ENCODE measurements around the gene SMARCA5.
A peak's percentile ranks its signal among the peaks of the same experiment; 100 is the strongest.

Gene SMARCA5

GRCh38 chr4:143531380-143531779 is 17.9 kb downstream of the SMARCA5 start:
- no peak for DNase-seq (ENCODE audit: extremely low read depth in 1 of 2, low read depth in 1 of 2)

DNA sequence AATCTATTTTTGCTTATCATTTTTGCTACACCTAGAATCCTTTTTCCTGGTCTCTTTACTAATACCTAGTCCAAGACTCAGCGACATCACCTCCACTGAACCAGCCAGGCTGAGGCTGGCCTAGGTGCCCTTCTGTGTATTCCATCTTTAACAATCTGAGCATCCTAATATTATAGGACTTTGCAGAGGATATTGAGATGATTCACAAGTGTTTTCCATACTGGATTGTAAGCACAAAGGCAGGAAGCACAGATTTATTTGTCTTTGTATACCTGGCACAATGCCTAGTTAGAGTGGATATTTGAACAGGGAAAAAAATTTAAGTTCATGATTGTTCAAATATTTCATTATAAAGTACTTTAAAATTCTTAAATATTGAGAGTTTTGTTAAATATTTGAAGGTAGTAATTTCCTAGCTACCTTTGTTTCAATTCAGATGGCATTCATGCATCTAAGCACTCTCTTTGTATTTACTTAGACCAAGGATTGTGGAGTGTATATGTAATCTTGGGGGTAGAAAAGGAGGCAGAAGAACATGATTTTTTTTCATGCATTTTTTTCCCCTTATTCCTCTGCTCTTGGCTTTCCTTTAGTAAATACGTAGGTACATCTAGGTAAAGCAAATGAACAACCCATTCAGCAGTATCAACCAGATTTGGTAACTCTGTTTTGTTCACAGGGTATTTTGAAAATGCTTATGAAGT is 18.4 kb downstream of the SMARCA5 start:
- no peak for DNase-seq (ENCODE audit: extremely low read depth in 1 of 2, low read depth in 1 of 2)

GRCh38 chr4:143538979-143539669 is 25.6 kb downstream of the SMARCA5 start:
- no peak for DNase-seq (ENCODE audit: extremely low read depth in 1 of 2, low read depth in 1 of 2)

DNA sequence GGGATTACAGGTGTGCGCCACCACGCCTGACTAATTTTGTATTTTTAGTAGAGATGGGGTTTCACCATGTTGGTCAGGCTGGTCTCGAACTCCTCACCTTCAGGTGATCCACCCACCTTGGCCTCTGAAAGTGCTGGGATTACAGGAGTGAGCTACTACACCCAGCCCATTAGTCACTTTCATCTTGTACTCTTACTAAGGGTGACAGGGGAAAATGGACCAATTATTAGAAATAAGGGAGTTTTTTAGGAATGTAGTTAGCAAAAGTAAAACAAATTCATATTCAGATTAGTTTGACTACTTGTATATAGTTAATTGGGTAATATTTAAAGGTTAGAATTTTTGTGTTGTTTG is 26.1 kb downstream of the SMARCA5 start:
- DNase-seq (ENCODE audit: extremely low read depth in 1 of 2, low read depth in 1 of 2): no peak

DNA sequence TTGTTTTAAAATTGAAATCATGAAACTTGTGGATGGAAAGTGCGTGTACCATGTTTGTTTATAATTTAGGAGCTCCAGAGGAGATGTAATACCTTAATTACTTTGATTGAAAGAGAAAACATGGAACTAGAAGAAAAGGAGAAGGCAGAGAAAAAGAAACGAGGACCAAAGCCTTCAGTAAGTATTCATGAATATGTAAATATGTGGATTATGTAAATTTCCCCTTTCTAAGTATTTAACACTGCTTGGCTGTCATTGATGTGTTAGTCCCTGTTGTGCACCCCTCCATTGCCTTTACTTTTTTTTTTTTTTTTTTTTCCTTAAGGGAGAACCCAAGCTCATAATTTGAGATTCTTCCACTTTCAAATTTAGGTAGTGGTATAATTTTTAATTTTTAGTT is 36.4 kb downstream of the SMARCA5 start:
- no peak for DNase-seq (ENCODE audit: extremely low read depth in 1 of 2, low read depth in 1 of 2)

GRCh38 chr4:143554728-143555597 is 41.5 kb downstream of the SMARCA5 start:
- no peak for DNase-seq (ENCODE audit: extremely low read depth in 1 of 2, low read depth in 1 of 2)

GRCh38 chr4:143555676-143556075 is 42.2 kb downstream of the SMARCA5 start:
- DNase-seq (ENCODE audit: extremely low read depth in 1 of 2, low read depth in 1 of 2): no peak

DNA sequence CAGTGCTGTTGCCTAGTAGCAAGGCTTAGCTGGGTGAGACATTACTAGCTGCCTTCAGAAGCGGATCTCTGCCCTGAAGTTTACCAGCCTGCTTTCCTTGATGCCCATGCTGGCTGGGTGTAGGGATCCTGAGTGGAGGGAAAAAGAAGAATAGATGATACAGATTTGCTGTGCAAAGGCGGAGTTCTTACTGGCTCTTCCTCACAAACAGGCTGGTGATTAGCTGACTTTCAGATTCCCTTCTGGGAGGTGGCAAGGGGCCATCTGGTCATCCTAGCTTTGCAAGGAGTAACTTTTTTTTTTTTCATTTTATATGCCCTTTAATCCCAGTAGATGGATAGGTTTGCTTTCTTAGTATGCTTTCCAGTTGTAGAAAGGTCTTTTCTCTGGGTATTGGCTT is 44.8 kb downstream of the SMARCA5 start:
- no peak for DNase-seq (ENCODE audit: extremely low read depth in 1 of 2, low read depth in 1 of 2)

- DNase-seq (ENCODE audit: extremely low read depth in 1 of 2, low read depth in 1 of 2): peak; percentile 32 to 50
These were observed 45.6 kb downstream of the SMARCA5 start for GRCh38 chr4:143558823-143559756.

DNA sequence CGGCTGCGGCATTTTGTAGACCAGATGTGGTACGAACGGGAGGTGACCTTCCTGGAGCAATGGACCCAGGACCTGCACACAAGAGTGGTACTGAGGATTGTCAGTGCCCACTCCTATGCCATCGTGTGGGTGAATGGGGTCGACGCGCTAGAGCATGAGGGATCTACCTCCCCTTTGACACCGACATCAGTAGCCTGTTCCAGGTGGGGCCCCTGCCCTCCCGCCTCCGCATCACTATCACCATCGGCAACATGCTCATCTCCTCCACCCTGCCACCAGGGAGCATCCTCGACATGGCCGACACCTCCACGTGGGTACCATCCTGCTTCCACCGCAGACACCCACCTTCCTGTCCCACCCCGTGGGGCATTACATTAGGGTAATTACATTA is 46.2 kb downstream of the SMARCA5 start:
- no peak for DNase-seq (ENCODE audit: extremely low read depth in 1 of 2, low read depth in 1 of 2)

DNA sequence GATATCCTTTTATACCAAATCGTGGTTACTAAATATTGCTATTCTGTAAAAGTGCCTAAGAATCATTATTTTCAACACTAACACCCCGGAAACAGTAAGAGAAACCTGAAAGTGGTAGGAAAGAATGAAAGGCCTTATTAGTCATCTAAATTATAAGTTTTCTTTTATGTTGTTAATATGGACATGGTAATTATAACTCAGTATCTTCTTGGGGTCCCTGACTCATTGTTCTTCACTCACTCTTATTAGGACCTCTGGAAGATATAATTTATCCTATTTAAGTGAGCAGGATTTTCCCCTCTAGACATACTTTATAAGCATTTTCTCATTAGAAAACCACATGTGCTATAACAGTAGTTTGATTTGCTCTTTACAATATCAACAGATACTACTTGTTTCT is 51.0 kb downstream of the SMARCA5 start:
- DNase-seq (ENCODE audit: extremely low read depth in 1 of 2, low read depth in 1 of 2): no peak

- DNase-seq (ENCODE audit: extremely low read depth in 1 of 2, low read depth in 1 of 2): no peak
These were observed 61.8 kb downstream of the SMARCA5 start for GRCh38 chr4:143575331-143575730.

- DNase-seq (ENCODE audit: extremely low read depth in 1 of 2, low read depth in 1 of 2): no peak
These were observed 67.9 kb downstream of the SMARCA5 start for GRCh38 chr4:143581331-143581946.

DNA sequence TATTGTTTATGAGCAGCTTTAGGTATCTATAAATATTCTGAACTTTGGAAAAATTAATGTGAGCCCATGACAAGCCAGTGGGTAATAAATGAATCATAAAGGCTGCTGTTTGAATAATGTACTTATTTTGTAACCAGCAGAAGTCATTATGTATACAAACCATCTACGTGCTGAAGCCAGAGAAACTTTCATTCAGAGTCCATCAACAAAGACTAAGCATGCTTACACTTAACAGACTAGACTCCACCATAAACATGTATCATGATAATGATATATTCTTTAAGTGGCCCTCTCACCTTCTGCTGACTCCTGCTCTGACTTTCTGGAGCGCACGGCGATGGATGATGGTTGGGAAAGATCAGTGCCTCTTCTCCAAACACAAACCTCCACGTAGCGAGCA is 72.0 kb downstream of the SMARCA5 start:
- DNase-seq (ENCODE audit: extremely low read depth in 1 of 2, low read depth in 1 of 2): no peak

GRCh38 chr4:143586080-143586479 is 72.6 kb downstream of the SMARCA5 start:
- no peak for DNase-seq (ENCODE audit: extremely low read depth in 1 of 2, low read depth in 1 of 2)

DNA sequence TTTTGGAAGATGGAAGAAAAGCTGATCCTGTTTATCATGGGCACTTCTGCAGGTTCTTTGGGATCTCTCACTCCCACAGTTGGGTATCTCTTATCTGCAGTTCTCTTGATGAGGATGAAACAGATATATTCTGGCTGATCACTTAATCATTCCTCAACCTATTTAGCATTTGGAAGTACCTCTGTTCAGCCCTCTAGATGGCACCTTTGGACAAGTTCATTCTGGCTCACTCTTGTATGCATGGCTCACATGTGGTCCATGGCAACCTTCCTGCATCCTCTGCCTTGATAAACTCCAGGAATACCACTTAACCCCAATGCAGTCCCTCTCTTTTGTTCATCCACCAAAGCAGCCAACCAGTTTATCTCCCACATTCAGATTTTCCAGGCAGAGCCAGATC is 74.2 kb downstream of the SMARCA5 start:
- no peak for DNase-seq (ENCODE audit: extremely low read depth in 1 of 2, low read depth in 1 of 2)

GRCh38 chr4:143597276-143597675 is 83.8 kb downstream of the SMARCA5 start:
- DNase-seq (ENCODE audit: extremely low read depth in 1 of 2, low read depth in 1 of 2): no peak

DNA sequence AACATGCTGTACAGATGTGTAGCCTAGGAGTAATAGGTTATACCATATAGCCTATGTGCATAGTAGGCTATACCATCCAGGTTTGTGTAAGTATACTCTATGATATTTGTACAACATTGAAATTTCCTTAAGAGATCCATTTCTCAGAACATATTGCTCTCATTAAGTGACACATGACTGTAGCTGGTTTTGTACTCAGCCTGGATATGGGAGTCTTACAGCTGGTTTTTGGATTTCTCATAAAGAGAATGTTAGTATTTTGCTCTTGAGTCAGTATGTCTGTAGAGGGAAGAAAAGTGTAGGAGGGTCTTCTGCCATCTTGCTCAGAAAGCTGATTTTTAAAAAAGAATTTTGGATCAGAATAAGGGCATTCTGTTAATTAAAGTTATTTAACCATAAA is 85.3 kb downstream of the SMARCA5 start:
- DNase-seq (ENCODE audit: extremely low read depth in 1 of 2, low read depth in 1 of 2): no peak

DNA sequence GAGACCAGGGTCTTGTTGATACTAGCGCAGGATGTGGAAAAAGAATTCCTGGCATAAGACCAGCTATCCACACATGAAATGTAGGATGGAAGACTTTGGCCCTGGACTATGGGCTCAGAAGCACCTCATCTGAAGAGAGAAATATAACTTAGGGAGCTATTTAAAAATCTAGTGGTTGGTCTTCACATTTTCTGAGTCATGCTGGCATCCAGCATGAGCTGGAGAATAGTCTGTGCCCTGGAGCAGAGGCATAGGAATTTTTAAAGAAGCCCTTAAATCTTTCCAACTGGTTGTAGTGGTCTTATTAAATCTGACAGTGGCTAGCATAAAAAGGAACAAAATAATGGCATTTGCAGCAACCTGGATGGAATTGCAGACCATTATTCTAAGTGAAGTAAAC is 86.3 kb downstream of the SMARCA5 start:
- no peak for DNase-seq (ENCODE audit: extremely low read depth in 1 of 2, low read depth in 1 of 2)

- no peak for DNase-seq (ENCODE audit: extremely low read depth in 1 of 2, low read depth in 1 of 2)
These were observed 93.0 kb downstream of the SMARCA5 start for GRCh38 chr4:143606480-143606879.

All from activated CD8-positive, alpha-beta memory T cell treated with anti-CD3 and anti-CD28 coated beads for 1 hour (primary cell).